Endothelial cell of umbilical vein (primary cell): ENCODE data around the gene SLC39A9. TPM values are rescaled to one million over a fixed set of nuclear protein-coding genes. Genes with fewer than 3 reads are reported as not detected.

ENCODE experiments used
- BruUV-seq: library from RNA; stranded (reverse); fragments of 400-500 nt; replicated peaks from 2 replicates; lab custom pipeline; 2021; lab: Mats Ljungman, UMichigan
- CTCF ChIA-PET: fragments of 300-600, 350-600 bp; sonication (Branson Sonifier 250); formaldehyde crosslinking; loops from one replicate; lab custom pipeline; 2021; ENCODE audit warnings: antibody characterized with exemption, inconsistent platforms; lab: Charles Lee
- POLR2A ChIA-PET: fragments of 300-600, 350-600 bp; sonication (Branson Sonifier 250); formaldehyde crosslinking; loops from one replicate; lab custom pipeline; 2021; ENCODE audit warnings: antibody characterized with exemption, inconsistent platforms; lab: Charles Lee
- DNase-seq: peaks from one replicate; pipeline ENCODE4 v3.0.0-alpha.2; 2011; ENCODE audit warnings: low read depth, low spot score
- FAIRE-seq: peaks from 2 replicates; lab custom pipeline; 2011; peaks lifted over from hg19 to GRCh38; lab: Jason Lieb, UNC
- H2AFZ ChIP-seq: 2 replicates; pipeline ENCODE4 v1.6.0; 2012; ENCODE audit warnings: low read depth, low read length, control low read depth, inconsistent platforms
- H3K27ac ChIP-seq: 2 replicates; pipeline ENCODE4 v1.5.1; 2011; ENCODE audit warnings: low read depth, mild to moderate bottlenecking, control low read depth, low read length, moderate library complexity; ENCODE audit not compliant: insufficient read depth
- H3K27me3 ChIP-seq, 2 experiments: 2 replicates each; pipeline versions ENCODE4 v1.6.0 to v1.6.1; 2011; ENCODE audit warnings: low read length in 2 of 2, mixed read lengths in 1 of 2; ENCODE audit not compliant: control insufficient read depth in 2 of 2, insufficient read depth in 2 of 2
- H3K36me3 ChIP-seq, 2 experiments: 2 replicates in 1 of 2; 3 replicates in 1 of 2; pipeline ENCODE4 v1.5.1; 2011; ENCODE audit warnings: low read length in 2 of 2, mild to moderate bottlenecking in 1 of 2, moderate library complexity in 1 of 2; ENCODE audit not compliant: control insufficient read depth in 2 of 2, insufficient read depth in 2 of 2; ENCODE audit errors: extremely low read depth in 1 of 2
- H3K4me1 ChIP-seq: 3 replicates; pipeline ENCODE4 v1.5.1; 2011; ENCODE audit warnings: mild to moderate bottlenecking, low read length; ENCODE audit not compliant: control insufficient read depth, insufficient read depth; ENCODE audit errors: extremely low read depth
- H3K4me2 ChIP-seq: 2 replicates; pipeline ENCODE4 v1.6.1; 2011; ENCODE audit warnings: low read length, control low read depth, mixed read lengths; ENCODE audit not compliant: insufficient read depth
- H3K4me3 ChIP-seq, 3 experiments: fragments of 200-600 bp in 1 of 3; sonication (generic), shearing (Covaris generic) in 1 of 3; replicated peaks in 1 of 3; 2 replicates each; pipeline ENCODE4 v1.5.1; 2011 to 2016; ENCODE audit warnings: control low read depth in 3 of 3, low read length in 3 of 3, mild to moderate bottlenecking in 2 of 3, inconsistent platforms in 1 of 3, low read depth in 1 of 3, moderate library complexity in 1 of 3; ENCODE audit not compliant: insufficient read depth in 1 of 3
- H3K79me2 ChIP-seq: 2 replicates; pipeline ENCODE4 v1.6.0; 2012; ENCODE audit warnings: low read length, inconsistent platforms; ENCODE audit not compliant: control insufficient read depth, insufficient read depth
- H3K9ac ChIP-seq: replicated peaks from 2 replicates; pipeline ENCODE3; 2011; ENCODE audit warnings: low read length, control low read depth; ENCODE audit not compliant: insufficient read depth; ENCODE audit errors: extremely low read depth
- H3K9me1 ChIP-seq: replicated peaks from 3 replicates; pipeline ENCODE4 v1.6.0; 2011; ENCODE audit warnings: mild to moderate bottlenecking, low read length; ENCODE audit not compliant: control insufficient read depth, insufficient read depth; ENCODE audit errors: extremely low read depth
- H3K9me3 ChIP-seq: replicated peaks from 2 replicates; pipeline ENCODE4 v1.5.1; 2012; ENCODE audit warnings: low read length, inconsistent platforms; ENCODE audit not compliant: control insufficient read depth, insufficient read depth
- H4K20me1 ChIP-seq: replicated peaks from 2 replicates; pipeline ENCODE3; 2011; ENCODE audit warnings: mild to moderate bottlenecking, low read length; ENCODE audit not compliant: control insufficient read depth, insufficient read depth; ENCODE audit errors: extremely low read depth
- EZH2 ChIP-seq: IDR thresholded peaks from 2 replicates; pipeline ENCODE4 v1.6.1; 2012; ENCODE audit warnings: borderline replicate concordance, low read depth, mild to moderate bottlenecking, moderate library complexity, low read length, inconsistent platforms; ENCODE audit not compliant: severe bottlenecking
- FOS ChIP-seq: IDR thresholded peaks from 2 replicates; pipeline ENCODE4 v1.6.1; 2011; ENCODE audit warnings: mild to moderate bottlenecking, low read length, moderate library complexity, borderline replicate concordance; ENCODE audit not compliant: insufficient read depth
- GATA2 ChIP-seq: IDR thresholded peaks from 2 replicates; pipeline ENCODE4 v1.7.0; 2011; ENCODE audit warnings: low read depth, mild to moderate bottlenecking, moderate library complexity, mixed read lengths, low read length; ENCODE audit not compliant: insufficient read length, insufficient read depth
- JUN ChIP-seq: IDR thresholded peaks from 2 replicates; pipeline ENCODE4 v1.6.1; 2011; ENCODE audit warnings: borderline replicate concordance, low read depth; ENCODE audit not compliant: insufficient read length, insufficient read depth
- MYC ChIP-seq: IDR thresholded peaks from one replicate; pipeline ENCODE4 v1.6.1; 2011; ENCODE audit warnings: mild to moderate bottlenecking, low read depth, low read length
- POLR2A ChIP-seq: IDR thresholded peaks from 2 replicates; pipeline ENCODE4 v1.6.1; 2012; ENCODE audit warnings: low read depth, mild to moderate bottlenecking, control low read depth, low read length
- POLR2AphosphoS5 ChIP-seq: IDR thresholded peaks from 2 replicates; pipeline ENCODE4 v1.6.1; 2012; ENCODE audit warnings: low read depth, mild to moderate bottlenecking, control low read depth, low read length, moderate library complexity; ENCODE audit not compliant: insufficient read depth
- dilution Hi-C: fragments of 300-500 bp; cut with MboI; formaldehyde crosslinking; loops from one replicate; pipeline ENCODE4 v1.15.0; 2019; ENCODE audit warnings: low sequenced_read_pairs; ENCODE audit not compliant: extremely low pct_ligation_motif_present
- intact Hi-C: fragments of 100-400 bp; cut with micrococcal nuclease; formaldehyde crosslinking; loops from one replicate; pipeline ENCODE4 v1.10.0; 2022
- polyA plus RNA-seq, 4 experiments: library from polyadenylated mRNA; depleted of rRNA in 3 of 4; stranded (reverse) in 3 of 4; unstranded in 1 of 4; fragments of >200 nt; gene quantifications; 2 replicates each; pipeline versions ENCODE4 v1.2.1 to v1.2.3, GENCODE V29; 2011 to 2012; ENCODE audit warnings: missing spikeins in 1 of 4
- total RNA-seq: library from RNA; stranded (reverse); gene quantifications from 2 replicates; pipeline ENCODE4 v1.2.3, GENCODE V29; 2021
- TF ChIP-seq, protein P1 (sequence below): IDR thresholded peaks from 2 replicates; pipeline ENCODE4 v1.6.1; 2011; ENCODE audit not compliant: insufficient read depth, insufficient read length
- TF ChIP-seq, protein P2 (sequence below), 2 donors: IDR thresholded peaks; 1 replicate in 1 of 2; 2 replicates in 1 of 2; pipeline ENCODE4 v1.5.1; 2011; ENCODE audit warnings: low read length in 2 of 2, mild to moderate bottlenecking in 2 of 2, moderate library complexity in 2 of 2, control low read depth in 1 of 2, inconsistent platforms in 1 of 2, low read depth in 1 of 2; ENCODE audit not compliant: insufficient read depth in 1 of 2; ENCODE audit errors: extremely low read depth in 1 of 2

SLC39A9 gene
- total and polyA plus RNA-seq, 2 donors (not counting 3 experiments of a cell fraction or from before 2014, with no cell fraction given) = 39.8 to 55.2 TPM

DNA sequence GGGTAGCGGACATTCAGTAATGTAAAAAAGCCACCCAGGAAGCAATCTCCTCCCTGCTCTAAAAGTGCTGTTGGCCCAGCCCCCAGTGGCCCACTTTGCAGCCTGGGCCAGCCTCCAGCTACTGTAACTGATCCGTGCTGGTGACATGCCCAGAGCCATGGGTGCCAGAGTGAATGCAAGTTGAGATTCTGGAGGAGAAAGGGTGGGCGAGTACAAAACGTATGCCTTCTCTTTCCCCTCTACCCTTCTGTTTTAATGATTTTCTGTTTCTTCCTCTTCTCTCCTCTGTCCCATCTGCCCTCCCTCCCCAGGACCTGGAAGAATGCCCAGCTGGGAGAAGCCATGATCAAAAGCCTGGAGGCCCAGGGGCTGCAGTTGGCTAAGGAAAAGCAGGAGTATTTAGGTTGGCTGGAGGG lies 102.9 kb downstream of the SLC39A9 start:
- H3K9ac ChIP-seq = no peak overlapping the region
- FAIRE-seq (no peak), DNase-seq (no peak)
- H2AFZ ChIP-seq = no peak overlapping the region
- dilution Hi-C loops = no loop called here
- H3K4me3 ChIP-seq = no peak overlapping the region
- ChIA-PET CTCF (interaction anchor here (0.6 kb wide), 1 partner anchor 118 kb away, joined by 3 read pairs; no protein-coding TSS in a partner anchor), POLR2A (no interaction called here)
- intact Hi-C loops = no loop called here
- H3K27ac ChIP-seq = no peak overlapping the region
- H3K4me2 ChIP-seq = no peak overlapping the region
- H3K9me3 ChIP-seq = no peaks in the 10 kb centered on the region
- H3K79me2 ChIP-seq = no peaks in the 10 kb centered on the region
- no TSS peak for BruUV-seq
- TF ChIP-seq FOS (no peak), JUN (no peak), MYC (no peak), POLR2AphosphoS5 (no peak), GATA2 (no peak), POLR2A (no peak), EZH2 (no peak)
- TF ChIP-seq, protein P1, sequence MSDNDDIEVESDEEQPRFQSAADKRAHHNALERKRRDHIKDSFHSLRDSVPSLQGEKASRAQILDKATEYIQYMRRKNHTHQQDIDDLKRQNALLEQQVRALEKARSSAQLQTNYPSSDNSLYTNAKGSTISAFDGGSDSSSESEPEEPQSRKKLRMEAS = no peak
- TF ChIP-seq, protein P2, sequence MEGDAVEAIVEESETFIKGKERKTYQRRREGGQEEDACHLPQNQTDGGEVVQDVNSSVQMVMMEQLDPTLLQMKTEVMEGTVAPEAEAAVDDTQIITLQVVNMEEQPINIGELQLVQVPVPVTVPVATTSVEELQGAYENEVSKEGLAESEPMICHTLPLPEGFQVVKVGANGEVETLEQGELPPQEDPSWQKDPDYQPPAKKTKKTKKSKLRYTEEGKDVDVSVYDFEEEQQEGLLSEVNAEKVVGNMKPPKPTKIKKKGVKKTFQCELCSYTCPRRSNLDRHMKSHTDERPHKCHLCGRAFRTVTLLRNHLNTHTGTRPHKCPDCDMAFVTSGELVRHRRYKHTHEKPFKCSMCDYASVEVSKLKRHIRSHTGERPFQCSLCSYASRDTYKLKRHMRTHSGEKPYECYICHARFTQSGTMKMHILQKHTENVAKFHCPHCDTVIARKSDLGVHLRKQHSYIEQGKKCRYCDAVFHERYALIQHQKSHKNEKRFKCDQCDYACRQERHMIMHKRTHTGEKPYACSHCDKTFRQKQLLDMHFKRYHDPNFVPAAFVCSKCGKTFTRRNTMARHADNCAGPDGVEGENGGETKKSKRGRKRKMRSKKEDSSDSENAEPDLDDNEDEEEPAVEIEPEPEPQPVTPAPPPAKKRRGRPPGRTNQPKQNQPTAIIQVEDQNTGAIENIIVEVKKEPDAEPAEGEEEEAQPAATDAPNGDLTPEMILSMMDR (IDR thresholded peaks at IDR 0.05; ENCODE audit: extremely low read depth in 1 of 2, insufficient read depth in 1 of 2, low read depth in 1 of 2, low read length in 2 of 2) = no peak
- no peaks in the 10 kb centered on the region for H4K20me1 ChIP-seq
- no peaks in the 10 kb centered on the region for H3K36me3 ChIP-seq
- no peaks in the 10 kb centered on the region for H3K4me1 ChIP-seq
- H3K27me3 ChIP-seq = peaks cover 3 to 5% of the 10 kb centered on the region in 2 experiments
- H3K9me1 ChIP-seq = no peaks in the 10 kb centered on the region
